Natural killer cell (primary cell): ENCODE results near the gene TMEM106A. TPM values are rescaled to one million over a fixed set of nuclear protein-coding genes. Genes with fewer than 3 reads are reported as not detected.
"Not testable (repeated sequence)": the region's sequence is repeated elsewhere in the genome, so short reads cannot be mapped to it uniquely, and the experiment has no call there.

Source experiments
- ATAC-seq, 3 donors: fragments of 150-1000 bp in 2 of 3; fragments of 200-7000 bp in 1 of 3; cut with Tn5 transposase; 1 replicate in 1 of 3; 2 replicates in 2 of 3; pipeline ENCODE4 v1.10.0; 2021; ENCODE audit warnings: mild to moderate bottlenecking in 2 of 3, moderate library complexity in 2 of 3
- DNase-seq, 2 donors: peaks; one replicate each; pipeline versions ENCODE4 v3.0.0 to v3.0.0-alpha.2; 2013 to 2021; ENCODE audit warnings: mixed read lengths in 1 of 2
- H3K27ac ChIP-seq: one replicate; pipeline ENCODE4 v1.5.1; 2013; ENCODE audit warnings: mild to moderate bottlenecking, low read length
- H3K27me3 ChIP-seq: one replicate; pipeline ENCODE4 v1.6.1; 2013; ENCODE audit warnings: low read length; ENCODE audit not compliant: control insufficient read depth, insufficient read depth
- H3K36me3 ChIP-seq: one replicate; pipeline ENCODE4 v1.6.1; 2013; ENCODE audit warnings: low read length; ENCODE audit not compliant: control insufficient read depth, insufficient read depth
- H3K4me1 ChIP-seq: one replicate; pipeline ENCODE4 v1.6.1; 2013; ENCODE audit warnings: low read length; ENCODE audit not compliant: control insufficient read depth, insufficient read depth
- H3K4me3 ChIP-seq: one replicate; pipeline ENCODE4 v1.5.1; 2013; ENCODE audit warnings: low read length
- H3K9me3 ChIP-seq: one replicate; pipeline ENCODE4 v1.6.1; 2013; ENCODE audit warnings: low read length; ENCODE audit not compliant: control insufficient read depth, insufficient read depth
- H3K27ac Mint-ChIP-seq, 2 donors: one replicate each; pipeline ENCODE4 v1.8.0; 2022; ENCODE audit warnings: mild to moderate bottlenecking in 2 of 2, mixed read lengths in 2 of 2, moderate library complexity in 1 of 2
- H3K27me3 Mint-ChIP-seq, 2 donors: one replicate each; pipeline ENCODE4 v1.8.0; 2022; ENCODE audit warnings: low read depth in 2 of 2, mixed read lengths in 2 of 2
- H3K36me3 Mint-ChIP-seq: one replicate; pipeline ENCODE4 v1.8.0; 2022; ENCODE audit warnings: mixed read lengths
- H3K4me1 Mint-ChIP-seq, 2 donors: one replicate each; pipeline ENCODE4 v1.8.0; 2022; ENCODE audit warnings: mixed read lengths in 2 of 2
- H3K4me3 Mint-ChIP-seq: one replicate; pipeline ENCODE4 v1.8.0; 2022; ENCODE audit warnings: mild to moderate bottlenecking, moderate library complexity, mixed read lengths
- H3K9me3 Mint-ChIP-seq, 2 donors: one replicate each; pipeline ENCODE4 v1.8.0; 2022; ENCODE audit warnings: mixed read lengths in 2 of 2
- WGBS: methylation state at CpG from one replicate; pipeline ENCODE4 v1.1.7; 2013; ENCODE audit warnings: missing lambda C conversion rate; ENCODE audit not compliant: insufficient coverage; 5-methylcytosine and 5-hydroxymethylcytosine counted together
- intact Hi-C: fragments of 100-400 bp; cut with micrococcal nuclease; formaldehyde crosslinking; loops from one replicate; pipeline ENCODE4 v1.14.2; 2022
- total RNA-seq, 4 donors: library from RNA; stranded (reverse); fragments of 120-200 nt in 1 of 4; gene quantifications; one replicate each; pipeline versions ENCODE4 v1.2.3 to v1.2.4, GENCODE V29; 2013 to 2022
- TF ChIP-seq, protein P1 (sequence below): fragments of 200-600 bp; IDR thresholded peaks from one replicate; pipeline ENCODE4 v1.8.0; 2022; ENCODE audit warnings: antibody characterized with exemption

The TMEM106A gene, protein sequence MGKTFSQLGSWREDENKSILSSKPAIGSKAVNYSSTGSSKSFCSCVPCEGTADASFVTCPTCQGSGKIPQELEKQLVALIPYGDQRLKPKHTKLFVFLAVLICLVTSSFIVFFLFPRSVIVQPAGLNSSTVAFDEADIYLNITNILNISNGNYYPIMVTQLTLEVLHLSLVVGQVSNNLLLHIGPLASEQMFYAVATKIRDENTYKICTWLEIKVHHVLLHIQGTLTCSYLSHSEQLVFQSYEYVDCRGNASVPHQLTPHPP
- 10 to 100 TPM; 22.0 to 27.4 (median 22.4) TPM for total RNA-seq
- 14.1 TPM for total RNA-seq (2013)

DNA sequence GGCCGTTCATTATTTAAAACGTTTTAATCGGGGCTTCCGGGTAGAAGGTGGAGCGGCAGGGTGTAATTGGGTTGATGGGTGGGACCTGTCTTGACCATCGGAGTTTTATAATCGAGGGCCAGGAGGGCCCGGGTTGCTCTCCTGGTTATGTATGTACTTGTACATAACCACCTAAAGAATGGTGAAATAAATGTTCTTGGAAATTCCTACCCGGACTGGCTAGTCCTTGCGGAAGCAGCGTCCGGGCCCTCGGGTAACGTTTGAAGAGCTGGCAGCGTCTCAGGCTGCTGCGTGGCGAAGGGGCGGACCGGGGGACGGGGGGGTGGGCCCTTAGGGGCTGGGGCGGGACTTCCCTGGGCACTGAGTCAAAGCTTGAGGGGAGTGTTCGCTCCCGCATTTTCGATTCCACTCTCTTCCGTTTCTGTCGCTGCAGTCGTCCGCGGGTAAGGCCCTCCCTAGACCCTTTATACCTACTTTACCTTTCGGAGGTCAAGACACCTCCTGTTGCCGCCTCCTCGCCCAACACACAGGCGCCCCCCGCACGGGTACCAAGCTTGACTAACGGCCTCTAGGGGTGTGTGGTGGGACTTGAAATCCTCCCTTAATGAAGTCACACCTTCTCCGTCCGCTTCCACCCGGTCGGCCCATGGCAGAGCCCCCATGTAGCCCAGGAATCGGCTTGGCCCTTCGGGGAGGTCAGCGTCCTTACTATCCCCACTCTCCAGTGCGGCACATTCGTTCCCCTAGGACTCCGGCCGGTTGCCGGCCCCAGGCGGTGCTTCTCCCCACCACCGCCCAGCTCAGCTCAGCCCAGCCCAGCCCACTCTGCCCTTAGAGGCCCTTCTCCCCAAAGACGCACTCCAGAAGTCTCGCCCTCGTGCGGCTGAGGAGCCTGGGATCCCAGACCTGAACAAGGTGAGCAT is at the start of gene TMEM106A:
Gene TMEM106A (plus strand): TSS at position 396 of the 923 bp plus-strand sequence. CDS start 1,167 bp downstream, outside the sequence.
- WGBS, result under 1% methylated on average over 47 of the region's 54 CpGs
- H3K9me3 Mint-ChIP-seq, result no peaks in the 10 kb centered on the region
- peak; percentile 91 to 93 (median 91) for ATAC-seq

DNA sequence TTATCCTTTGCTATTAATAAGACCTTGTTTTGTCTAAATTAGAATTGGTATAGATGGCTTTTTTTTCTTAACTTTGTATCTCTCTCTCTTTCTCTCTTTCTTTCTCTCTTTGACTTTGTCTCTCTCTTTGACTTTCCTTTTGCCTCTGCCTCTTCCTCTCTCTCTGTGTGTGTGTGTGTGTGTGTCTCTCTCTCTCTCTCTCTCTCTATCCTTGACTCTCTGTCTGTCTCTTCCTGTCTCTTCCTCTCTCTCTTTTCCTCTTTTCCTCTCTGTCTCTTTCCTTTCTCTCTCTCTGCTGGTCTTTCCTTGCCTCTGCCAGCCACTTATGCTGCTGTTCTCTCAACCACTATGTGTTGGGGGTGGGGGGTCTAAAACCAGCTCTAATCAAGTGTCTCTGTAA is 45.7 kb upstream of the TMEM106A start:
- peak overlapping the region; percentile 10 to 11 for H3K27ac Mint-ChIP-seq

More for the DNA sequence above, at the start of gene TMEM106A:
- no peaks in the 10 kb centered on the region for H3K27me3 ChIP-seq
- peak within 1 kb of the TSS; percentile 96 for H3K4me3 Mint-ChIP-seq
- peaks cover 31% of the 10 kb centered on the region for H3K36me3 ChIP-seq
- TF ChIP-seq, protein P1, sequence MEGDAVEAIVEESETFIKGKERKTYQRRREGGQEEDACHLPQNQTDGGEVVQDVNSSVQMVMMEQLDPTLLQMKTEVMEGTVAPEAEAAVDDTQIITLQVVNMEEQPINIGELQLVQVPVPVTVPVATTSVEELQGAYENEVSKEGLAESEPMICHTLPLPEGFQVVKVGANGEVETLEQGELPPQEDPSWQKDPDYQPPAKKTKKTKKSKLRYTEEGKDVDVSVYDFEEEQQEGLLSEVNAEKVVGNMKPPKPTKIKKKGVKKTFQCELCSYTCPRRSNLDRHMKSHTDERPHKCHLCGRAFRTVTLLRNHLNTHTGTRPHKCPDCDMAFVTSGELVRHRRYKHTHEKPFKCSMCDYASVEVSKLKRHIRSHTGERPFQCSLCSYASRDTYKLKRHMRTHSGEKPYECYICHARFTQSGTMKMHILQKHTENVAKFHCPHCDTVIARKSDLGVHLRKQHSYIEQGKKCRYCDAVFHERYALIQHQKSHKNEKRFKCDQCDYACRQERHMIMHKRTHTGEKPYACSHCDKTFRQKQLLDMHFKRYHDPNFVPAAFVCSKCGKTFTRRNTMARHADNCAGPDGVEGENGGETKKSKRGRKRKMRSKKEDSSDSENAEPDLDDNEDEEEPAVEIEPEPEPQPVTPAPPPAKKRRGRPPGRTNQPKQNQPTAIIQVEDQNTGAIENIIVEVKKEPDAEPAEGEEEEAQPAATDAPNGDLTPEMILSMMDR, result peak; percentile 52
- H3K27ac Mint-ChIP-seq, result peak within 1 kb of the TSS; percentile 95 to 97
- H3K36me3 Mint-ChIP-seq, result peaks cover 6% of the 10 kb centered on the region
- no peaks in the 10 kb centered on the region for H3K9me3 ChIP-seq
- peak; percentile 72 to 88 for DNase-seq
- no peaks in the 10 kb centered on the region for H3K27me3 Mint-ChIP-seq
- peaks cover 21% of the 10 kb centered on the region for H3K4me1 ChIP-seq
- intact Hi-C loops, result loop anchor here (5.0 kb wide), 2 partner anchors 39 to 126 kb away; partner anchors contain the start of gene NBR1
- H3K4me3 ChIP-seq, result peak within 1 kb of the TSS; percentile 72
- peaks cover 22 to 34% of the 10 kb centered on the region in 2 donors for H3K4me1 Mint-ChIP-seq
- H3K27ac ChIP-seq, result peak within 1 kb of the TSS; percentile 86

DNA sequence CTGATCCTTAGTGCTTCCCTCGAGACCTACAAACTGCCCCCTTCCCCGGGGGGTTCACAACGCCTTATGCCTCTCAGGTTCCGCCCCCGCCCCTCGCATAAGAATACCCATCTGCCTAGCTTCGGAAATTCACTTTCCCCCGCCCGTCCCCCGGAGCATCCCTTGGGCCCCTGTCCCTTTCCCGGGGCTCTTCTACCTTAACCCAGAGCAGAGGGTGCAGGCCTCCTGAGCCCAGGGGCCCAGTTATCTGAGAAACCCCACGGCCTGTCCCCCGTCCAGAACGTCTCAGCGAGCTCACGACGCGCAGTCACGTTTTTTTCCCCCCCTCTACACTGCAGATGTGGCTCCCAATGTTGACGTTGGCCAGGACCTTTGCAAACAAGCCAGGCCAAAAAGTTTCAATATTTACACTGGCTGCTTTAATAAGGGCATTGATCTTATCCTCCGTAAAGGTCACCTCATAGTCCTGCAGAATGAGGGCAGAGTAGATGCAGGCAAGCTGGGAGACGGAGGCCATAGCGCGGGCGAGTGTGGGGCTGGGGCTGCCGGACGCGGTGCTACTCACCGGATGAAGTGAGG is 42.0 kb upstream of the TMEM106A start:
- no peaks in the 10 kb centered on the region for H3K36me3 ChIP-seq
- intact Hi-C loops, result loop anchor here (5.0 to 10.0 kb wide), 4 partner anchors 43 to 313 kb away; partner anchors contain the start of genes DHX8, TMEM106A and VAT1
- peaks cover 12 to 15% of the 10 kb centered on the region in 2 donors for H3K4me1 Mint-ChIP-seq
- no peak overlapping the region for H3K27ac Mint-ChIP-seq
- H3K36me3 Mint-ChIP-seq, result no peaks in the 10 kb centered on the region
- under 1% methylated on average over 29 of the region's 29 CpGs for WGBS
- H3K27me3 Mint-ChIP-seq, result no peaks in the 10 kb centered on the region
- H3K9me3 ChIP-seq, result no peaks in the 10 kb centered on the region
- peaks cover 28% of the 10 kb centered on the region for H3K4me1 ChIP-seq
- no peaks in the 10 kb centered on the region for H3K27me3 ChIP-seq
- TF ChIP-seq, protein P1, result no peak
- ATAC-seq (peak; percentile 11 to 16 (median 12)), DNase-seq (peak; percentile 17 to 57)
- peak overlapping the region; percentile 99 for H3K27ac ChIP-seq
- H3K4me3 ChIP-seq, result peak overlapping the region; percentile 87
- no peak overlapping the region for H3K4me3 Mint-ChIP-seq
- H3K9me3 Mint-ChIP-seq, result no peaks in the 10 kb centered on the region

More for the DNA sequence above, 45.7 kb upstream of the TMEM106A start:
- H3K27me3 Mint-ChIP-seq, H3K4me3 ChIP-seq, H3K4me3 Mint-ChIP-seq, H3K9me3 Mint-ChIP-seq, H3K27ac ChIP-seq, intact Hi-C loops, H3K36me3 Mint-ChIP-seq, H3K9me3 ChIP-seq, ATAC-seq, DNase-seq, H3K27me3 ChIP-seq, H3K4me1 Mint-ChIP-seq, H3K36me3 ChIP-seq: not testable (repeated sequence)
- peaks cover 12% of the 10 kb centered on the region for H3K4me1 ChIP-seq
